K562 (cell line): Measurements from ENCODE around the gene SLC9B1. TPM values are rescaled to one million over a fixed set of nuclear protein-coding genes. Genes with fewer than 3 reads are reported as not detected.

ENCODE experiments used
- ETV5 ChIP-seq: sonication (generic); formaldehyde crosslinking; IDR thresholded peaks from 2 replicates; pipeline ENCODE4 v1.4.0; 2020; ENCODE audit warnings: low read depth, mild to moderate bottlenecking, missing genetic modification reagents
- FOXM1 ChIP-seq, 2 experiments: fragments of 450-650 bp in 1 of 2; sonication (generic) in 1 of 2; formaldehyde crosslinking in 1 of 2; IDR thresholded peaks; 2 replicates each; pipeline versions ENCODE4 v1.6.1 to v1.9.0; 2017 to 2022; ENCODE audit warnings: low read depth in 2 of 2, mild to moderate bottlenecking in 2 of 2, missing genetic modification reagents in 1 of 2, moderate library complexity in 1 of 2
- GMEB1 ChIP-seq: fragments of 250-450 bp; sonication (Bioruptor Pico); IDR thresholded peaks from 2 replicates; pipeline ENCODE4 v1.4.0; 2020; ENCODE audit warnings: mild to moderate bottlenecking
- NCOA1 ChIP-seq: fragments of 450-650 bp; IDR thresholded peaks from 2 replicates; pipeline ENCODE4 v1.6.1; 2016; ENCODE audit warnings: low read depth
- RBFOX2 ChIP-seq: fragments of 200-400 bp; formaldehyde crosslinking; IDR thresholded peaks from 2 replicates; pipeline ENCODE4 v1.6.1; 2017; ENCODE audit warnings: low read depth, mild to moderate bottlenecking, low read length, moderate library complexity
- SAFB ChIP-seq: fragments of 200-400 bp; formaldehyde crosslinking; IDR thresholded peaks from 2 replicates; pipeline ENCODE4 v1.6.1; 2017; ENCODE audit warnings: low read depth, low read length, borderline replicate concordance
- SIN3A ChIP-seq, 2 experiments: fragments of 150-350 bp in 1 of 2; IDR thresholded peaks; 2 replicates each; pipeline ENCODE4 v1.6.1; 2011 to 2016; ENCODE audit warnings: borderline replicate concordance in 2 of 2, low read depth in 2 of 2, low read length in 2 of 2, mild to moderate bottlenecking in 2 of 2, moderate library complexity in 2 of 2; ENCODE audit not compliant: control insufficient read depth in 1 of 2
- SMARCA4 ChIP-seq: fragments of 450-650 bp; IDR thresholded peaks from 2 replicates; pipeline ENCODE4 v1.6.1; 2016
- SNAPC5 ChIP-seq: fragments of 250-450 bp; sonication (Bioruptor Pico); IDR thresholded peaks from 2 replicates; pipeline ENCODE4 v1.8.0; 2021; ENCODE audit warnings: moderate library complexity, mild to moderate bottlenecking, inconsistent platforms
- SPI1 ChIP-seq: IDR thresholded peaks from 2 replicates; pipeline ENCODE4 v1.6.1; 2011; ENCODE audit warnings: low read depth, low read length, control low read depth, borderline replicate concordance
- YY1 ChIP-seq, 3 experiments: IDR thresholded peaks; 2 replicates each; pipeline ENCODE4 v1.6.1; 2011; ENCODE audit warnings: low read length in 2 of 3, mild to moderate bottlenecking in 2 of 3, moderate library complexity in 2 of 3, borderline replicate concordance in 1 of 3, control low read depth in 1 of 3, low read depth in 1 of 3; ENCODE audit not compliant: insufficient read depth in 3 of 3, insufficient replicate concordance in 2 of 3, control insufficient read depth in 1 of 3, insufficient read length in 1 of 3; ENCODE audit errors: extremely low read depth in 1 of 3
- ZC3H4 ChIP-seq: sonication (generic); formaldehyde crosslinking; IDR thresholded peaks from 2 replicates; pipeline ENCODE4 v1.9.0; 2021; ENCODE audit warnings: missing genetic modification reagents, borderline replicate concordance
- ZNF41 ChIP-seq: fragments of 250-450 bp; sonication (Bioruptor Pico); conservative IDR thresholded peaks from 2 replicates; pipeline ENCODE4 v1.4.0; 2020; ENCODE audit warnings: mild to moderate bottlenecking
- polyA plus RNA-seq, 8 experiments: library from polyadenylated mRNA; depleted of rRNA in 4 of 8; stranded (reverse) in 5 of 8; unstranded in 3 of 8; fragments of >200 nt; fragmentation: Nextera tagmentation in 2 of 8; fragmentation: Illumina TruSeq in 1 of 8; extraction: Ambion mirVana in 2 of 8; extraction: Trizol in 1 of 8; gene quantifications; 2 replicates each; pipeline versions ENCODE4 v1.2.1 to v1.2.3, GENCODE V29; 2011 to 2014; ENCODE audit warnings: inconsistent platforms in 1 of 8, missing spikeins in 1 of 8
- total RNA-seq, 7 experiments: library from RNA; depleted of rRNA in 6 of 7; stranded (reverse); fragments of >200 nt in 6 of 7; fragmentation: Illumina TruSeq in 2 of 7; extraction: Trizol in 2 of 7; gene quantifications; 2 replicates each; pipeline versions ENCODE4 v1.2.1 to v1.2.3, GENCODE V29; 2011 to 2021; ENCODE audit warnings: low replicate concordance in 1 of 7

Gene SLC9B1
- total and polyA plus RNA-seq, 9 of the 15 experiments (the other 6 are each of a cell fraction or from before 2014, with no cell fraction given) = 0.21 to 1.3 (median 0.51) TPM

GRCh38 chr4:102868781-102869568, 150.5 kb downstream of the SLC9B1 start, which contains the start of gene CISD2 (continued):
- peak in 2 of 3 experiments; percentile 48 to 67 for TF ChIP-seq YY1 (IDR thresholded peaks at IDR 0.05; ENCODE audit: borderline replicate concordance in 1 of 3, control insufficient read depth in 1 of 3, extremely low read depth in 1 of 3, insufficient read depth in 3 of 3, insufficient read length in 1 of 3, insufficient replicate concordance in 2 of 3, low read depth in 1 of 3, low read length in 2 of 3)
- TF ChIP-seq ZC3H4 (CRISPR knock-in tag) = 0 out of 2 replicates have a peak, but pooled peaks have one; percentile 40
- TF ChIP-seq FOXM1 (IDR thresholded peaks at IDR 0.05; ENCODE audit: low read depth) = no peak
- TF ChIP-seq FOXM1 (CRISPR knock-in tag; IDR thresholded peaks at IDR 0.05; ENCODE audit: low read depth) = peak; percentile 96
- TF ChIP-seq ETV5 (CRISPR knock-in tag) = peak; percentile 68
- TF ChIP-seq ZNF41 (CRISPR knock-in tag) = 0 out of 2 replicates have a peak, but pooled peaks have one; percentile 3
- peak; percentile 16; the same call in 1 of the 2 replicates for TF ChIP-seq SPI1
- peak; percentile 29 to 70; a peak in 2 of 4 replicates for TF ChIP-seq SIN3A (IDR thresholded peaks at IDR 0.05; ENCODE audit: borderline replicate concordance in 2 of 2, control insufficient read depth in 1 of 2, low read depth in 2 of 2, low read length in 2 of 2)
- TF ChIP-seq SMARCA4 = no peak
- peak; percentile 37; the same call in 1 of the 2 replicates for TF ChIP-seq NCOA1
- peak; percentile 71; the same call in 1 of the 2 replicates for TF ChIP-seq GMEB1 (CRISPR knock-in tag)
- TF ChIP-seq SNAPC5 = no peak
- peak; percentile 99 for TF ChIP-seq RBFOX2
- no peak for TF ChIP-seq SAFB
